Fibroblast of lung (primary cell): Measurements from ENCODE around the gene ARAP3. TPM values are rescaled to one million over a fixed set of nuclear protein-coding genes. Genes with fewer than 3 reads are reported as not detected.
A peak's percentile ranks its signal among the peaks of the same experiment; 100 is the strongest.

ENCODE experiments used
- DNase-seq, 2 donors: peaks; one replicate each; pipeline versions ENCODE4 v3.0.0 to v3.0.0-alpha.2; 2010; ENCODE audit warnings: low read depth in 2 of 2
- H2AFZ ChIP-seq: 2 replicates; pipeline ENCODE4 v1.5.1; 2012; ENCODE audit warnings: low read length, control low read depth, inconsistent platforms
- H3K27ac ChIP-seq: 2 replicates; pipeline ENCODE4 v1.5.1; 2011; ENCODE audit warnings: low read length, control low read depth; ENCODE audit not compliant: insufficient read depth
- H3K27me3 ChIP-seq: 2 replicates; pipeline ENCODE4 v1.5.1; 2011; ENCODE audit warnings: mild to moderate bottlenecking, low read length; ENCODE audit not compliant: control insufficient read depth, insufficient read depth
- H3K36me3 ChIP-seq: 2 replicates; pipeline ENCODE4 v1.5.1; 2011; ENCODE audit warnings: low read length; ENCODE audit not compliant: control insufficient read depth, insufficient read depth
- H3K4me1 ChIP-seq: 2 replicates; pipeline ENCODE4 v1.5.1; 2011; ENCODE audit warnings: low read length; ENCODE audit not compliant: control insufficient read depth, insufficient read depth; ENCODE audit errors: extremely low read depth
- H3K4me2 ChIP-seq: 2 replicates; pipeline ENCODE4 v1.5.1; 2011; ENCODE audit warnings: low read length, control low read depth; ENCODE audit not compliant: insufficient read depth; ENCODE audit errors: extremely low read depth
- H3K4me3 ChIP-seq, 4 experiments: fragments of 200-600 bp in 1 of 4; sonication (generic) in 1 of 4; replicated peaks in 1 of 4; 2 replicates each; pipeline ENCODE4 v1.5.1; 2011 to 2016; ENCODE audit warnings: low read length in 4 of 4, low read depth in 3 of 4, mild to moderate bottlenecking in 3 of 4, control low read depth in 2 of 4, inconsistent platforms in 1 of 4, mixed read lengths in 1 of 4; ENCODE audit not compliant: insufficient read depth in 1 of 4; ENCODE audit errors: control extremely low read depth in 1 of 4
- H3K79me2 ChIP-seq: 2 replicates; pipeline ENCODE4 v1.5.1; 2012; ENCODE audit warnings: mild to moderate bottlenecking, low read length, inconsistent platforms; ENCODE audit not compliant: control insufficient read depth, insufficient read depth
- H3K9ac ChIP-seq: 2 replicates; pipeline ENCODE4 v1.5.1; 2011; ENCODE audit warnings: mild to moderate bottlenecking, low read length, control low read depth; ENCODE audit not compliant: insufficient read depth
- H3K9me3 ChIP-seq: 2 replicates; pipeline ENCODE4 v1.5.1; 2012; ENCODE audit warnings: low read depth, low read length; ENCODE audit not compliant: control insufficient read depth, insufficient read depth
- H4K20me1 ChIP-seq: 2 replicates; pipeline ENCODE4 v1.5.1; 2011; ENCODE audit warnings: low read length; ENCODE audit not compliant: control insufficient read depth, insufficient read depth; ENCODE audit errors: extremely low read depth
- EZH2 ChIP-seq: IDR thresholded peaks from 2 replicates; pipeline ENCODE4 v1.5.1; 2012; ENCODE audit warnings: low read length, control low read depth, mild to moderate bottlenecking; ENCODE audit errors: missing control alignments
- polyA plus RNA-seq, 2 donors: library from polyadenylated mRNA; depleted of rRNA in 1 of 2; stranded (reverse) in 1 of 2; unstranded in 1 of 2; fragments of >200 nt; gene quantifications; 2 replicates each; pipeline ENCODE4 v1.2.1, GENCODE V29; 2011 to 2012; ENCODE audit warnings: missing spikeins in 1 of 2
- total RNA-seq: library from RNA; depleted of rRNA; stranded (reverse); fragments of >200 nt; gene quantifications from 2 replicates; pipeline ENCODE4 v1.2.1, GENCODE V29; 2014
- TF ChIP-seq, protein P1 (sequence below), 2 donors: IDR thresholded peaks in 1 of 2; conservative IDR thresholded peaks in 1 of 2; 1 replicate in 1 of 2; 2 replicates in 1 of 2; pipeline ENCODE4 v1.5.1; 2011 to 2012; ENCODE audit warnings: low read length in 2 of 2, control low read depth in 1 of 2, inconsistent platforms in 1 of 2, low read depth in 1 of 2, mild to moderate bottlenecking in 1 of 2

ARAP3 gene
- total and polyA plus RNA-seq, 2 donors (not counting 1 experiment from before 2014, with no cell fraction given), result 2.9 to 3.8 TPM

DNA sequence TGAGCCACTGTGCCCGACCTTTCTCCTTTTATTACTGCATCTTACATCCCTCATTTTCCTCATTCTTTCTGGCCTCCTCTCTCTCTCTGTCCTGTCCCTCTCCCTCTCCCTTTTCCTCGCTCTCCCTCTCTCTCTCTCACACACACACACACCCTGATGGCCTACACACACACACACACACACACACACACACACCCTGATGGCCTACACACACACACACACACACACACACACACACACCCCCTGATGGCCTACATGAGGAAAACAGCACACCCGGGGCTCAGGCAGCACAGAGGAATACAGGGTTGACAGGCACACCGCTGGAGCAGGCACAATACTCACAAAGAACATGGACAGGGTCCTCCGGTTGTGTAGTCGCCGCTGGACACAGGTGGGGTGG is 27.0 kb downstream of the ARAP3 start:
- Histone ChIP-seq H3K4me3 (no peak overlapping the region), H2AFZ (no peak overlapping the region), H3K36me3 (peaks cover 3% of the 10 kb centered on the region), H3K9me3 (no peaks in the 10 kb centered on the region), H3K27ac (no peak overlapping the region), H3K9ac (no peak overlapping the region), H3K27me3 (no peaks in the 10 kb centered on the region), H4K20me1 (no peaks in the 10 kb centered on the region), H3K4me1 (peaks cover 9% of the 10 kb centered on the region), H3K4me2 (no peak overlapping the region), H3K79me2 (no peaks in the 10 kb centered on the region)
- TF ChIP-seq EZH2, result no peak
- TF ChIP-seq, protein P1, sequence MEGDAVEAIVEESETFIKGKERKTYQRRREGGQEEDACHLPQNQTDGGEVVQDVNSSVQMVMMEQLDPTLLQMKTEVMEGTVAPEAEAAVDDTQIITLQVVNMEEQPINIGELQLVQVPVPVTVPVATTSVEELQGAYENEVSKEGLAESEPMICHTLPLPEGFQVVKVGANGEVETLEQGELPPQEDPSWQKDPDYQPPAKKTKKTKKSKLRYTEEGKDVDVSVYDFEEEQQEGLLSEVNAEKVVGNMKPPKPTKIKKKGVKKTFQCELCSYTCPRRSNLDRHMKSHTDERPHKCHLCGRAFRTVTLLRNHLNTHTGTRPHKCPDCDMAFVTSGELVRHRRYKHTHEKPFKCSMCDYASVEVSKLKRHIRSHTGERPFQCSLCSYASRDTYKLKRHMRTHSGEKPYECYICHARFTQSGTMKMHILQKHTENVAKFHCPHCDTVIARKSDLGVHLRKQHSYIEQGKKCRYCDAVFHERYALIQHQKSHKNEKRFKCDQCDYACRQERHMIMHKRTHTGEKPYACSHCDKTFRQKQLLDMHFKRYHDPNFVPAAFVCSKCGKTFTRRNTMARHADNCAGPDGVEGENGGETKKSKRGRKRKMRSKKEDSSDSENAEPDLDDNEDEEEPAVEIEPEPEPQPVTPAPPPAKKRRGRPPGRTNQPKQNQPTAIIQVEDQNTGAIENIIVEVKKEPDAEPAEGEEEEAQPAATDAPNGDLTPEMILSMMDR (conservative IDR thresholded peaks at IDR 0.05 in 1 of 2, IDR thresholded peaks at IDR 0.05 in 1 of 2; ENCODE audit: low read depth in 1 of 2, low read length in 2 of 2), result no peak
- no peak for DNase-seq

- Histone ChIP-seq H3K4me3 (no peak overlapping the region), H3K9me3 (no peaks in the 10 kb centered on the region), H3K4me1 (peaks cover 11% of the 10 kb centered on the region), H3K36me3 (peaks cover 5% of the 10 kb centered on the region), H3K27me3 (no peaks in the 10 kb centered on the region), H2AFZ (no peak overlapping the region), H3K9ac (no peak overlapping the region), H3K4me2 (no peak overlapping the region), H3K27ac (peak overlapping the region; percentile 44), H3K79me2 (no peaks in the 10 kb centered on the region), H4K20me1 (no peaks in the 10 kb centered on the region)
- DNase-seq, result peak; percentile 42 to 90
- TF ChIP-seq, protein P1 (conservative IDR thresholded peaks at IDR 0.05 in 1 of 2, IDR thresholded peaks at IDR 0.05 in 1 of 2; ENCODE audit: low read depth in 1 of 2, low read length in 2 of 2), result no peak
- TF ChIP-seq EZH2, result no peak
Observed at GRCh38 chr5:141654298-141654697, 27.7 kb downstream of the ARAP3 start.

- no peaks in the 10 kb centered on the region for H3K79me2 ChIP-seq
- DNase-seq, result no peak
- no peaks in the 10 kb centered on the region for H3K27me3 ChIP-seq
- peaks cover 7% of the 10 kb centered on the region for H3K36me3 ChIP-seq
- no peak overlapping the region for H3K9ac ChIP-seq
- H3K4me2 ChIP-seq, result no peak overlapping the region
- H2AFZ ChIP-seq, result no peak overlapping the region
- TF ChIP-seq, protein P1 (conservative IDR thresholded peaks at IDR 0.05 in 1 of 2, IDR thresholded peaks at IDR 0.05 in 1 of 2; ENCODE audit: low read depth in 1 of 2, low read length in 2 of 2), result no peak
- no peak for TF ChIP-seq EZH2
- H4K20me1 ChIP-seq, result no peaks in the 10 kb centered on the region
- H3K4me3 ChIP-seq, result peak overlapping the region in 3 of 4 experiments; percentile 54 to 81 (median 55)
- H3K27ac ChIP-seq, result no peak overlapping the region
- no peaks in the 10 kb centered on the region for H3K9me3 ChIP-seq
- H3K4me1 ChIP-seq, result peaks cover 6% of the 10 kb centered on the region
Observed at GRCh38 chr5:141651728-141652105, 30.3 kb downstream of the ARAP3 start.
